PC-9 (cell line): ENCODE results near the gene IKZF1. TPM values are rescaled to one million over a fixed set of nuclear protein-coding genes. Genes with fewer than 3 reads are reported as not detected.

Experiments used
- BruUV-seq: library from RNA; stranded (reverse); fragments of 400-500 nt; replicated peaks from 2 replicates; lab custom pipeline; 2021; lab: Mats Ljungman, UMichigan
- CTCF ChIA-PET: fragments of 300-600 bp; sonication (Branson Sonifier 250); formaldehyde crosslinking; loops from one replicate; lab custom pipeline; 2022; ENCODE audit warnings: antibody characterized with exemption; lab: Charles Lee
- POLR2A ChIA-PET: fragments of 300-600 bp; sonication (Branson Sonifier 250); formaldehyde crosslinking; loops from one replicate; lab custom pipeline; 2022; ENCODE audit warnings: antibody characterized with exemption; ENCODE audit not compliant: unreplicated experiment; lab: Charles Lee
- DNase-seq, 2 experiments: peaks; one replicate each; pipeline versions ENCODE4 v3.0.0 to v3.0.0-alpha.2; 2015 to 2022; ENCODE audit warnings: mixed read lengths in 1 of 2
- H2AFZ ChIP-seq: fragments of 200-600 bp; sonication (generic); 2 replicates; pipeline ENCODE4 v1.8.1; 2017; ENCODE audit warnings: antibody characterized with exemption
- H3F3A ChIP-seq: fragments of 200-600 bp; sonication (generic); 2 replicates; pipeline ENCODE4 v1.8.1; 2017; ENCODE audit warnings: antibody characterized with exemption, mild to moderate bottlenecking, low read depth; ENCODE audit not compliant: insufficient read depth
- H3K27ac ChIP-seq: fragments of 200-600 bp; sonication (generic); 2 replicates; pipeline ENCODE4 v1.6.1; 2016; ENCODE audit warnings: mixed run types
- H3K27me3 ChIP-seq: fragments of 200-600 bp; sonication (generic); 2 replicates; pipeline ENCODE4 v1.6.1; 2016; ENCODE audit warnings: low read depth, mixed run types; ENCODE audit not compliant: insufficient read depth
- H3K36me3 ChIP-seq: fragments of 200-600 bp; sonication (generic); 2 replicates; pipeline ENCODE4 v1.6.1; 2016; ENCODE audit warnings: low read depth, mixed run types
- H3K4me1 ChIP-seq: fragments of 200-600 bp; sonication (generic); replicated peaks from 2 replicates; pipeline ENCODE4 v1.6.1; 2016; ENCODE audit warnings: mixed run types; ENCODE audit not compliant: insufficient read depth
- H3K4me2 ChIP-seq: fragments of 200-600 bp; sonication (generic); 2 replicates; pipeline ENCODE4 v1.6.1; 2017; ENCODE audit warnings: mixed run types
- H3K4me3 ChIP-seq: fragments of 200-600 bp; sonication (generic); 2 replicates; pipeline ENCODE4 v1.6.1; 2016; ENCODE audit warnings: mixed run types
- H3K79me2 ChIP-seq: fragments of 200-600 bp; sonication (generic); 2 replicates; pipeline ENCODE4 v1.6.1; 2017; ENCODE audit warnings: low read depth, mixed run types
- H3K9me2 ChIP-seq: fragments of 200-600 bp; sonication (generic); 2 replicates; pipeline ENCODE4 v1.8.1; 2017; ENCODE audit warnings: mild to moderate bottlenecking; ENCODE audit not compliant: insufficient read depth
- H3K9me3 ChIP-seq: fragments of 200-600 bp; sonication (generic); 2 replicates; pipeline ENCODE4 v1.8.1; 2016; ENCODE audit warnings: low read depth; ENCODE audit not compliant: insufficient read depth
- H4K20me1 ChIP-seq: fragments of 200-600 bp; sonication (generic); 2 replicates; pipeline ENCODE4 v1.8.1; 2017; ENCODE audit not compliant: insufficient read depth
- EZH2 ChIP-seq: fragments of 200-600 bp; sonication (generic); IDR thresholded peaks from 2 replicates; pipeline ENCODE4 v1.8.0; 2017; ENCODE audit warnings: antibody characterized with exemption, low read depth
- intact Hi-C: fragments of 100-400 bp; cut with micrococcal nuclease; formaldehyde crosslinking; loops from one replicate; pipeline ENCODE4 v1.10.0; 2022; ENCODE audit not compliant: unreplicated experiment
- total RNA-seq: library from RNA; stranded (reverse); gene quantifications from 2 replicates; pipeline ENCODE4 v1.2.3, GENCODE V29; 2021
- TF ChIP-seq, protein P1 (sequence below): fragments of 200-600 bp; sonication (generic); conservative IDR thresholded peaks from 2 replicates; pipeline ENCODE4 v1.6.1; 2017; ENCODE audit warnings: mixed run types, antibody characterized with exemption, mild to moderate bottlenecking, moderate library complexity

IKZF1 gene
- total RNA-seq, 1 experiment from 2014 or later: not detected

DNA sequence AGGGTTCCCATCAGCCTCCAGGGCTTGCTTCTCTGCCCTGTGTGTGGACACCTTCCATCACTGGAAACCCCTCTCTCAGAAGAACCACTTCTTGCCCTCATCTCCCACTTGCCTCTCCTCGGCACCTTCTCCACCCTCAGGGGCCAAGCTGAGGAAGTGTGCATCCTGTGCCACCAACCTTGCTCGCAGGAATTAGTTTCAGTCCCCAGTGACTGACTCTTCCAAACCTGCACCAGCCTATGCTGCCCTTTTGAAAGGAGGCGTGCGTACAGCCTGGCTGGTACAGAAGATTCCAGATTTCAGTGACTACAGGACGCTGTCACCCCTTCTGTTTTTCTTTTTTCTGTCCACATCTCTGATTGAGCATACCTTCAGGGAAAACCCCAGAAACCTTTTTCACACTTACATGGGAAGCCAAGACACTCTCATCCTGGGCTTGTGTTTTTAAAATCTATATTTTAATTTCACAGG, 67.1 kb downstream of the IKZF1 start:
- Histone ChIP-seq H3K4me2 (no peak overlapping the region), H3K36me3 (no peaks in the 10 kb centered on the region), H3K27me3 (peaks cover 83% of the 10 kb centered on the region), H3K9me3 (peaks cover 10% of the 10 kb centered on the region; the same call in 1 of the 2 replicates), H2AFZ (no peak overlapping the region), H3K4me1 (no peaks in the 10 kb centered on the region), H3K9me2 (no peaks in the 10 kb centered on the region), H4K20me1 (no peaks in the 10 kb centered on the region), H3F3A (no peaks in the 10 kb centered on the region), H3K79me2 (no peaks in the 10 kb centered on the region), H3K4me3 (no peak overlapping the region), H3K27ac (no peak overlapping the region)
- BruUV-seq: no TSS peak
- ChIA-PET POLR2A (no interaction called here), CTCF (interaction anchor here (0.6 kb wide), 1 partner anchor 1091 kb away, joined by 3 read pairs; no protein-coding TSS in a partner anchor)
- intact Hi-C loops: no loop called here
- no peak for DNase-seq
- no peak for TF ChIP-seq EZH2

DNA sequence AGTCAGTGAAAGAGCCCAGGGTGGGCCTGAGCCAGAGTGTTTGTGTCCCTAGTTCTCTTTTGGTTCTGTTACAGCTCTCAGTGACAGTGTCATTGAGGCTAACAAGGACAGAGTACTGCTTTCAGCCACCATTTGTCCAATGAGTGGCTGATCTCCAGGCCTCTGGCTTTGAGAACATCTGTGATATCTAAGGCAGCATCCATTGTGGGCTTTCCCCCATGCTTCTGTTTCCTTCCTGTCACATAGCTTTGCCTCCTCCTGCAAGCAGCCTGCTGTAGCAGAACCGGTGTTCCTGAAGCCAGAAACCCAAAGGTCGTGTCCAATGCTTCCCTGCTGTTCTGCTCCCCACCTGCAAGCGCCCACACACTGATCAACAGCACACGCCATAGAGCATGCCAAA, 68.4 kb downstream of the IKZF1 start:
- H3K4me3 ChIP-seq: no peak overlapping the region
- POLR2A ChIA-PET: no interaction called here
- no peaks in the 10 kb centered on the region for H3K79me2 ChIP-seq
- peaks cover 83% of the 10 kb centered on the region for H3K27me3 ChIP-seq
- intact Hi-C loops: no loop called here
- no peaks in the 10 kb centered on the region for H3K4me1 ChIP-seq
- CTCF ChIA-PET: no interaction called here
- no peaks in the 10 kb centered on the region for H4K20me1 ChIP-seq
- H3F3A ChIP-seq: no peaks in the 10 kb centered on the region
- no peaks in the 10 kb centered on the region for H3K36me3 ChIP-seq
- no peak overlapping the region for H3K27ac ChIP-seq
- H3K9me2 ChIP-seq: no peaks in the 10 kb centered on the region
- H3K9me3 ChIP-seq: peaks cover 10% of the 10 kb centered on the region; the same call in 1 of the 2 replicates
- BruUV-seq: no TSS peak
- TF ChIP-seq, protein P1, sequence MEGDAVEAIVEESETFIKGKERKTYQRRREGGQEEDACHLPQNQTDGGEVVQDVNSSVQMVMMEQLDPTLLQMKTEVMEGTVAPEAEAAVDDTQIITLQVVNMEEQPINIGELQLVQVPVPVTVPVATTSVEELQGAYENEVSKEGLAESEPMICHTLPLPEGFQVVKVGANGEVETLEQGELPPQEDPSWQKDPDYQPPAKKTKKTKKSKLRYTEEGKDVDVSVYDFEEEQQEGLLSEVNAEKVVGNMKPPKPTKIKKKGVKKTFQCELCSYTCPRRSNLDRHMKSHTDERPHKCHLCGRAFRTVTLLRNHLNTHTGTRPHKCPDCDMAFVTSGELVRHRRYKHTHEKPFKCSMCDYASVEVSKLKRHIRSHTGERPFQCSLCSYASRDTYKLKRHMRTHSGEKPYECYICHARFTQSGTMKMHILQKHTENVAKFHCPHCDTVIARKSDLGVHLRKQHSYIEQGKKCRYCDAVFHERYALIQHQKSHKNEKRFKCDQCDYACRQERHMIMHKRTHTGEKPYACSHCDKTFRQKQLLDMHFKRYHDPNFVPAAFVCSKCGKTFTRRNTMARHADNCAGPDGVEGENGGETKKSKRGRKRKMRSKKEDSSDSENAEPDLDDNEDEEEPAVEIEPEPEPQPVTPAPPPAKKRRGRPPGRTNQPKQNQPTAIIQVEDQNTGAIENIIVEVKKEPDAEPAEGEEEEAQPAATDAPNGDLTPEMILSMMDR: no peak
- no peak for TF ChIP-seq EZH2
- no peak overlapping the region for H3K4me2 ChIP-seq
- DNase-seq: no peak
- H2AFZ ChIP-seq: no peak overlapping the region

DNA sequence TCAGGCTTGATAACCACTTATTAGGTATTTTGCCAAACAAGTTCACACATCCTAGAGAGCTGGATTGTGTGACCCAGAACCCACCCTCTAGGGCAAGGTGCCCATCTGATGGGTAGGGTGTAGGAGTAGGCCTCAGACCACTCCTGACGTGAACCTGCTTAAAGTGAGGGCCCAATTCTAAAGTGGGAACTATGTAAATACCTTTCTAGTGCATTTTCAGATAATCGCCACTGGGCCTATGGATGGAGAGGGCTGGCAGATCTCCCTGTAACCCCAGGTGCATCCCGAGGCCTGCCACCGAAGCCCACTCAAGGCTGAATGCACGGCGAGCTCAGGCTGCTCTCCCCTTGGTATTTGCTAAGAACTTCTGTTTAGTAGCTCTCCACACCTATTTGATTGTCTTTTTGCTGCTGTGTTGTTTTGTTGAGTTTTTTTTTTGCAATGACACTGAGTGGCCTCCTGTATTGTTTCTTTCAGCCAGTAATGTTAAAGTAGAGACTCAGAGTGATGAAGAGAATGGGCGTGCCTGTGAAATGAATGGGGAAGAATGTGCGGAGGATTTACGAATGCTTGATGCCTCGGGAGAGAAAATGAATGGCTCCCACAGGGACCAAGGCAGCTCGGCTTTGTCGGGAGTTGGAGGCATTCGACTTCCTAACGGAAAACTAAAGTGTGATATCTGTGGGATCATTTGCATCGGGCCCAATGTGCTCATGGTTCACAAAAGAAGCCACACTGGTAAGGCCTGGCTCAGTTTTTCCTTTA, 71.7 kb downstream of the IKZF1 start:
- no peaks in the 10 kb centered on the region for H4K20me1 ChIP-seq
- ChIA-PET POLR2A (no interaction called here), CTCF (no interaction called here)
- intact Hi-C loops: no loop called here
- H3K4me2 ChIP-seq: no peak overlapping the region
- TF ChIP-seq EZH2: no peak
- TF ChIP-seq, protein P1: no peak
- H2AFZ ChIP-seq: no peak overlapping the region
- H3K79me2 ChIP-seq: no peaks in the 10 kb centered on the region
- H3K4me1 ChIP-seq: no peaks in the 10 kb centered on the region
- H3K36me3 ChIP-seq: no peaks in the 10 kb centered on the region
- no peaks in the 10 kb centered on the region for H3K9me3 ChIP-seq
- H3K4me3 ChIP-seq: no peak overlapping the region
- no TSS peak for BruUV-seq
- H3K27me3 ChIP-seq: peaks cover 83% of the 10 kb centered on the region
- H3K9me2 ChIP-seq: no peaks in the 10 kb centered on the region
- H3K27ac ChIP-seq: no peak overlapping the region
- no peak for DNase-seq
- H3F3A ChIP-seq: no peaks in the 10 kb centered on the region
